ENCODE results near the gene AURKA. TPM values are rescaled to one million over a fixed set of nuclear protein-coding genes. Genes with fewer than 3 reads are reported as not detected.
"Not testable (repeated sequence)": the region's sequence is repeated elsewhere in the genome, so short reads cannot be mapped to it uniquely, and the experiment has no call there.

The AURKA gene
- total RNA-seq, 5 donors from 2014 or later (not counting 1 experiment from before 2014, with no cell fraction given): 1.3 to 2.3 (median 2.0) TPM

DNA sequence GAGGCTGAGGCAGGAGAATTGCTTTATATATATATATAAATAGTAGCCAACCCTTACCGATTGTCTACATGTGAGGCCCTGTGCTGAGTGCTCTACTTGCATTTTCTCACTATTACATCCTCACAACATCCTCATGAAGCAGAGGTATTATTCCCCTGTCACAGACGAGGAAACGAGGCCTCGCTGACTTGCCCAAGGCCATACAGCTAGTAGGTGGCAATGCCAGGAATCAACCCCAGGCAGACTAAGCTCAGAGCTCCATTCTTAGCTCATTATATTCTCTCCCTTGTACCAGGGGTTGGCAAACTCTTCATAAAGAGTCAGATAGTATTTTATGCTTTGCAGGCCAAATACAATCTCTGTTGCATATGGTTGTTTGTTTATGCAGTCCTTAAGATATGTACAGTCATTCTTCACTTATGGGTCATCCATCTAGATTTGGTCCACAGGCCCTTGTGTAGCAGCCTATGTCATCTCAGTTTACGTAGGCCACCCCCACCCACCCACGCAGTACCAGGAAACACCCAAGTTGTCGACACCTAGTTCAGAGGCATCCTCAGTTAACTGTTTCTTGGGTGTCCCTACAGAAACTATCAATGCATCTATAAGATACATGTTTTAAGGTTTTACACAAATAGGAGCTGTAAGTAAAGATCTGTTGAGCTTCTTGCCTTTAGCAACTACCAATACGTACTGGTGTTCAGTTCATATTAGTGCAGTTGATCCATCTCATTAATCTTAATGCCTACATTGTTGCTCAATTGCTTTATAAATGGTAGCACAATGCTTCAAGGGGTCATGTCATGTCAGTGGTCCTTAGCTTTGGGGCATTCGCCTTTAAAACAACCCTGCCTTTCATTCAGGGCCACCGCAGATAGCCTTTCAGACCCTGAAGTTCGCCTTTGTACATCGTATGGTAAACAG, 23.1 kb upstream of the AURKA start:
- Histone ChIP-seq H3K36me3 (ENCODE audit: control insufficient read depth in 2 of 2, extremely low read depth in 1 of 2, insufficient read depth in 1 of 2, low read length in 1 of 2) (no peaks in the 10 kb centered on the region), H3K4me3 (ENCODE audit: control insufficient read depth in 1 of 2, extremely low read depth in 1 of 2, low read length in 1 of 2) (peak overlapping the region in 1 of 2 donors; percentile 19), H3K9me3 (no peaks in the 10 kb centered on the region), H3K27me3 (replicated peaks in 1 of 2; ENCODE audit: control insufficient read depth in 2 of 2, extremely low read depth in 1 of 2, insufficient read depth in 2 of 2, low read length in 1 of 2) (no peaks in the 10 kb centered on the region), H3K27ac (ENCODE audit: low read length) (peak overlapping the region; percentile 87), H3K4me1 (ENCODE audit: control insufficient read depth in 1 of 2, extremely low read depth in 1 of 2, insufficient read depth in 2 of 2, low read length in 2 of 2) (peaks cover 35 to 70% of the 10 kb centered on the region in 2 experiments)
- Mint-ChIP-seq H3K4me1 (peaks cover 80 to 83% (median 83%) of the 10 kb centered on the region in 3 donors), H3K4me3 (peak overlapping the region; percentile 61 to 80 (median 73)), H3K36me3 (peaks cover 18% of the 10 kb centered on the region), H3K9me3 (no peaks in the 10 kb centered on the region), H3K27ac (peak overlapping the region; percentile 90 to 93), H3K27me3 (no peaks in the 10 kb centered on the region)
- CTCF ChIA-PET: interaction anchor here in 1 of 2 donors (0.7 to 1.0 kb wide), 2 partner anchors 18 to 45 kb away, joined by 3 to 4 read pairs; no protein-coding TSS in a partner anchor
- ATAC-seq (replicated peaks in 1 of 4) (peak; percentile 36 to 51 (median 46)), DNase-seq (peak in 29 of 35 experiments; percentile 24 to 71 (median 43))
- POLR2A ChIA-PET: interaction anchor here (0.5 to 1.4 kb wide), 3 partner anchors 8 to 10 kb away, joined by 3 to 12 read pairs (median 3); no protein-coding TSS in a partner anchor
- WGBS (ENCODE audit: insufficient coverage): 79% methylated on average over 5 of the region's 12 CpGs

DNA sequence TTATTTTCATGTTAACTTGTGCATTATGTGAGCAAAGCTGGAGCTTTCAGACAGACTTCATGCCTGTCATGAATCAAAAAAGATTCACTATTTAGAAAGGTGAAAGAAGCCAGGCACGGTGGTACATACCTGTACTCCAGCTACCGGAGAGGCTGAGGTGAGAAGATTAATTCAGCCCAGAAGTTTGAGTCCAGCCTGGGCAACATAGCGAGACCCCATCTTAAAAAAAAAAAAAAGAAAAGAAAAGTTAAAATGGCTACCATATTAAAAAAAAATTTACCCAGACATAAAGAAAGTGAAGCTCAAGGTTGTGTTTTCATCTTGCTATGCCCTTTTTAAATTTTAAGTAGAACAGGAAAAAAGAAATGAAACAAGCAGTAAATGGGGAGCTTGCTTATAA, 20.9 kb upstream of the AURKA start:
- Histone ChIP-seq H3K4me3 (ENCODE audit: control insufficient read depth in 1 of 2, extremely low read depth in 1 of 2, low read length in 1 of 2) (peak overlapping the region; percentile 48 to 57), H3K27ac (ENCODE audit: low read length) (peak overlapping the region; percentile 87), H3K27me3 (replicated peaks in 1 of 2; ENCODE audit: control insufficient read depth in 2 of 2, extremely low read depth in 1 of 2, insufficient read depth in 2 of 2, low read length in 1 of 2) (no peaks in the 10 kb centered on the region), H3K36me3 (ENCODE audit: control insufficient read depth in 2 of 2, extremely low read depth in 1 of 2, insufficient read depth in 1 of 2, low read length in 1 of 2) (peaks cover 0 to 8% of the 10 kb centered on the region in 2 donors), H3K4me1 (ENCODE audit: control insufficient read depth in 1 of 2, extremely low read depth in 1 of 2, insufficient read depth in 2 of 2, low read length in 2 of 2) (peaks cover 26 to 49% of the 10 kb centered on the region in 2 experiments), H3K9me3 (no peaks in the 10 kb centered on the region)
- no peaks in the 10 kb centered on the region for H3K9me3 Mint-ChIP-seq
- no peaks in the 10 kb centered on the region for H3K27me3 Mint-ChIP-seq
- H3K36me3 Mint-ChIP-seq: peaks cover 18% of the 10 kb centered on the region
- ChIA-PET POLR2A (interaction anchor here (0.6 to 2.3 kb wide), 14 partner anchors 8 to 1206 kb away, joined by 3 to 16 read pairs (median 4); partner anchors contain the start of genes AURKA (in 1 of the 2) and CSTF1 (in 1 of the 2)), CTCF (interaction anchor here (0.7 to 2.6 kb wide), 13 partner anchors 10 to 981 kb away, joined by 3 to 11 read pairs (median 3); partner anchors contain the start of genes AURKA (in 1 of the 2), CSTF1 (in 1 of the 2) and RTF2 (in 1 of the 2))
- peak overlapping the region; percentile 80 to 90 (median 88) for H3K4me3 Mint-ChIP-seq
- ATAC-seq (replicated peaks in 1 of 4) (no peak), DNase-seq (no peak)
- WGBS (ENCODE audit: insufficient coverage): no CpG with 5 or more reads among the region's 3 CpGs
- H3K4me1 Mint-ChIP-seq: peaks cover 66 to 70% (median 69%) of the 10 kb centered on the region in 3 donors
- peak overlapping the region; percentile 92 to 93 for H3K27ac Mint-ChIP-seq

DNA sequence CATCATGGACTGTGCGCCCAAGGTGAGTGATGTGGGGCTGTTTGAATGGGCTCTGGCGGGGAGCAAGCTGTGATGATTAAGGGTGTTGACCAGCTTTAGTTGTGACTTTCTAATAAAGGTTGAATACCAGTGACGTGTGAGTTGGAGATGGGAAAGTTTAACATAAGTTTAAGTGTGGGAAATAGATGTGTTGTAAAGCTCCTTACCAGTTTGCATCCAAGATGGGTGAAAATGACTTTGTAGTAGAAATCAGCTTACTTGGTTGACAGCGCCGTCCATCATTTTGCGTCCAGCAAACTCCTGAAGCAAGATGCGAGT, 20.4 kb upstream of the AURKA start:
- Mint-ChIP-seq H3K4me3 (peak overlapping the region; percentile 80 to 90 (median 88)), H3K9me3 (no peaks in the 10 kb centered on the region), H3K27ac (peak overlapping the region; percentile 92 to 93), H3K27me3 (no peaks in the 10 kb centered on the region), H3K36me3 (peaks cover 21% of the 10 kb centered on the region), H3K4me1 (peaks cover 61 to 68% (median 64%) of the 10 kb centered on the region in 3 donors)
- peak in 1 of 35 experiments; percentile 28 for DNase-seq
- POLR2A ChIA-PET: interaction anchor here (0.5 to 2.3 kb wide), 12 partner anchors 11 to 119 kb away, joined by 3 to 16 read pairs (median 4); partner anchors contain the start of genes FAM210B (in 1 of the 2) and RTF2 (in 1 of the 2)
- Histone ChIP-seq H3K4me3 (ENCODE audit: control insufficient read depth in 1 of 2, extremely low read depth in 1 of 2, low read length in 1 of 2) (peak overlapping the region; percentile 48 to 57), H3K27ac (ENCODE audit: low read length) (peak overlapping the region; percentile 87), H3K9me3 (no peaks in the 10 kb centered on the region), H3K27me3 (replicated peaks in 1 of 2; ENCODE audit: control insufficient read depth in 2 of 2, extremely low read depth in 1 of 2, insufficient read depth in 2 of 2, low read length in 1 of 2) (no peaks in the 10 kb centered on the region), H3K4me1 (ENCODE audit: control insufficient read depth in 1 of 2, extremely low read depth in 1 of 2, insufficient read depth in 2 of 2, low read length in 2 of 2) (peaks cover 25 to 43% of the 10 kb centered on the region in 2 experiments), H3K36me3 (ENCODE audit: control insufficient read depth in 2 of 2, extremely low read depth in 1 of 2, insufficient read depth in 1 of 2, low read length in 1 of 2) (peaks cover 0 to 14% of the 10 kb centered on the region in 2 donors)
- ATAC-seq (replicated peaks in 1 of 4): no peak
- 39% methylated on average over 7 of the region's 7 CpGs for WGBS (ENCODE audit: insufficient coverage)
- CTCF ChIA-PET: interaction anchor here in 1 of 2 donors (0.8 to 2.6 kb wide), 11 partner anchors 10 to 103 kb away, joined by 3 to 11 read pairs (median 6); partner anchors contain the start of genes AURKA, CSTF1 and RTF2

DNA sequence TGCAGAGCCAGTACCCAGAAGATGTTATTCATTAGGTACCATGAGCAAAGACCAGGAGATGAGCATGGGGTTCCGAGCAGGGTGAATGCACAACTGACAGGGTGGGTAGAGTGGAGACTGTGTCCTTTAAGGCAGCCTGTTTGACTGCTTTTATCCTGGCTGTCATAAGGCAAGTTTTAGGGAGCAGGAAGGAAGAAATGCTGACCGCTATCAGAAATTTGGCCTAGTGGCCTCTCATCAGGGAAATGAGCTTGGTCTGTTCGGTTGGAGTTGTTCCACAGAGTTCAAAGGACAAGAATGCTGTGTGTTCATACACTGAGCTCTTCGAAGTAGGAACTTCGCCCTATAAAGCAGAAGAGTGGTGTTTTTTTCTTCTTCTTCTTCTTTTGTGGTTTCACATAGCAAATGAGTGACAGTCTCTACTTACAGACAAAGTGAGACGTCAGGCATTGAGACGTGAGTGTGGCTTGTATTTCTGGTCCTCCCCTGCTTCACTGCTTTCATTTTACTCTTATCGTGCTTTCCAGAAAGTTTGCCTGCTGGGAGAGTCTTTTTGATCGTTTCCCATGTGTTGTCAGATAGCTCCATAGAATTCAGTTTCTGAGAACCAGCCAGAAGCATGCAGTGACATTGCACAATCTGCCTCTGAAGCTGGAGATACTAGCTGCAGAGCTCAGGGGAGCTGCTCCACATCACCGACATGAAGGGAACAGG, 19.9 kb upstream of the AURKA start, which contains the start of gene CASS4:
Gene CASS4, plus strand, starts transcription at position 502 of the 714 bp plus-strand sequence. Its CDS starts 199 bp downstream, at position 701.
- Mint-ChIP-seq H3K4me3 (peak within 1 kb of the TSS; percentile 80 to 90 (median 88)), H3K27me3 (no peaks in the 10 kb centered on the region), H3K9me3 (no peaks in the 10 kb centered on the region), H3K27ac (peak within 1 kb of the TSS; percentile 92 to 93), H3K36me3 (peaks cover 20% of the 10 kb centered on the region), H3K4me1 (peaks cover 55 to 64% (median 59%) of the 10 kb centered on the region in 3 donors)
- DNase-seq (peak in 23 of 35 experiments; percentile 19 to 75 (median 34)), ATAC-seq (replicated peaks in 1 of 4) (peak; percentile 79 to 90 (median 82))
- H3K27me3 ChIP-seq (replicated peaks in 1 of 2; ENCODE audit: control insufficient read depth in 2 of 2, extremely low read depth in 1 of 2, insufficient read depth in 2 of 2, low read length in 1 of 2): no peaks in the 10 kb centered on the region
- H3K27ac ChIP-seq (ENCODE audit: low read length): peak within 1 kb of the TSS; percentile 87
- ChIA-PET CTCF (interaction anchor here in 1 of 2 donors (0.6 to 2.6 kb wide), 9 partner anchors 11 to 57 kb away, joined by 3 to 11 read pairs (median 7); partner anchors contain the start of genes AURKA, CSTF1 and RTF2), POLR2A (interaction anchor here (0.5 to 2.3 kb wide), 18 partner anchors 8 to 119 kb away, joined by 3 to 16 read pairs (median 3); partner anchors contain the start of genes FAM210B (in 1 of the 2) and RTF2 (in 1 of the 2))
- no peaks in the 10 kb centered on the region for H3K9me3 ChIP-seq
- peaks cover 25 to 38% of the 10 kb centered on the region in 2 experiments for H3K4me1 ChIP-seq (ENCODE audit: control insufficient read depth in 1 of 2, extremely low read depth in 1 of 2, insufficient read depth in 2 of 2, low read length in 2 of 2)
- WGBS (ENCODE audit: insufficient coverage): 7% methylated on average over 6 of the region's 10 CpGs
- H3K4me3 ChIP-seq (ENCODE audit: control insufficient read depth in 1 of 2, extremely low read depth in 1 of 2, low read length in 1 of 2): peak within 1 kb of the TSS; percentile 48 to 57
- H3K36me3 ChIP-seq (ENCODE audit: control insufficient read depth in 2 of 2, extremely low read depth in 1 of 2, insufficient read depth in 1 of 2, low read length in 1 of 2): peaks cover 0 to 19% of the 10 kb centered on the region in 2 donors

DNA sequence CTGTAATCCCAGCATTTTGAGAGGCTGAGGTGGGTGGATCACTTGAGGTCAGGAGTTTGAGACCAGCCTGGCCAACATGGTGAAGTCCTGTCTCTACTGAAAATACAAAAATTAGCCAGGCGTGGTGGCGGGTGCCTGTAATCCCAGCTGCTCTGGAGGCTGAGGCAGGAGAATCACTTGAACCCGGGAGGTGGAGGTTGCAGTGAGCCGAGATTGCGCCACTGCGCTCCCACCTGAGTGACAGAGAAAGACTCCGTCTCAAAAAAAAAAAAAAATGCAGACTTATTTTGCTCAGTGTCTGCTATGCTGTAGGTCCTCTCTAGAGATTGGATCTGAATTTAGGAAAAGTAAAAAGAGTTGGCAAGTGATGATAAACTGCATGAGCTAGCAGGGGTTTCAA, 19.3 kb upstream of the AURKA start:
- H3K4me3 Mint-ChIP-seq: peak overlapping the region; percentile 80 to 90 (median 88)
- not testable (repeated sequence) for H3K9me3 Mint-ChIP-seq; DNase-seq; H3K27me3 ChIP-seq (replicated peaks in 1 of 2; ENCODE audit: control insufficient read depth in 2 of 2, extremely low read depth in 1 of 2, insufficient read depth in 2 of 2, low read length in 1 of 2); ATAC-seq (replicated peaks in 1 of 4); H3K9me3 ChIP-seq; H3K27me3 Mint-ChIP-seq
- peak overlapping the region; percentile 92 to 93 for H3K27ac Mint-ChIP-seq
- CTCF ChIA-PET: interaction anchor here in 1 of 2 donors (0.6 to 2.6 kb wide), 7 partner anchors 10 to 58 kb away, joined by 3 to 11 read pairs (median 7); partner anchors contain the start of genes AURKA, CSTF1 and RTF2
- peaks cover 25 to 37% of the 10 kb centered on the region in 2 experiments for H3K4me1 ChIP-seq (ENCODE audit: control insufficient read depth in 1 of 2, extremely low read depth in 1 of 2, insufficient read depth in 2 of 2, low read length in 2 of 2)
- peak overlapping the region; percentile 87 for H3K27ac ChIP-seq (ENCODE audit: low read length)
- H3K4me1 Mint-ChIP-seq: peaks cover 49 to 57% (median 52%) of the 10 kb centered on the region in 3 donors
- WGBS (ENCODE audit: insufficient coverage): 96% methylated on average over 6 of the region's 7 CpGs
- POLR2A ChIA-PET: interaction anchor here (0.5 to 2.3 kb wide), 11 partner anchors 9 to 120 kb away, joined by 3 to 16 read pairs (median 3); partner anchors contain the start of gene RTF2 (in 1 of the 2)
- H3K36me3 ChIP-seq (ENCODE audit: control insufficient read depth in 2 of 2, extremely low read depth in 1 of 2, insufficient read depth in 1 of 2, low read length in 1 of 2): peaks cover 0 to 25% of the 10 kb centered on the region in 2 donors
- peaks cover 19% of the 10 kb centered on the region for H3K36me3 Mint-ChIP-seq
- H3K4me3 ChIP-seq (ENCODE audit: control insufficient read depth in 1 of 2, extremely low read depth in 1 of 2, low read length in 1 of 2): peak overlapping the region; percentile 48 to 57

Data from T-cell (primary cell).